ENCODE measurements around the gene IL17RC.

GRCh38 chr3:9876991-9877390 is 39.9 kb upstream of the IL17RC start:
- TF ChIP-seq CTCF (IDR thresholded peaks at IDR 0.05; ENCODE audit: insufficient read depth, low read depth, low read length) (no peak), EZH2 (IDR thresholded peaks at IDR 0.05; ENCODE audit: insufficient read depth, low read length) (no peak)
